ENCODE results near the gene SH3RF1.

DNA sequence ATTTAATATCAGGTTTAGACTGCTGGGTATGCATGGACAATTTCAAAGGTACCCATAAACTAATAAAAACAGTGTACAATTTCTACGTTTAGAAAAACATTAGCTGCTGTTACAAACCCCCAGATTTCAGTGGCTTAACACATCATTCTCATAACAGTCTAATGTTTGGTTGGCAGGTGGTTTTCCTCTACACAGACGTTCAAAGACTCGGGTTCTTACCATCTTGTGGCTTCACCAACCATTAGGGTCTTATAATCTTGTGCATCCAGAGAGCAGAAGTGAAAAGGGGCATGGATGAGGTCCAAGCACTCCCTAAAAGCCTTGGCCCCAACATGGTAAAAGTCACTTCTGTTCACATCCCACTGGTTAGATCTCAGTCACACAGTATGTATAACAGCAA lies 71.6 kb downstream of the SH3RF1 start:
- TF ChIP-seq, protein P1, sequence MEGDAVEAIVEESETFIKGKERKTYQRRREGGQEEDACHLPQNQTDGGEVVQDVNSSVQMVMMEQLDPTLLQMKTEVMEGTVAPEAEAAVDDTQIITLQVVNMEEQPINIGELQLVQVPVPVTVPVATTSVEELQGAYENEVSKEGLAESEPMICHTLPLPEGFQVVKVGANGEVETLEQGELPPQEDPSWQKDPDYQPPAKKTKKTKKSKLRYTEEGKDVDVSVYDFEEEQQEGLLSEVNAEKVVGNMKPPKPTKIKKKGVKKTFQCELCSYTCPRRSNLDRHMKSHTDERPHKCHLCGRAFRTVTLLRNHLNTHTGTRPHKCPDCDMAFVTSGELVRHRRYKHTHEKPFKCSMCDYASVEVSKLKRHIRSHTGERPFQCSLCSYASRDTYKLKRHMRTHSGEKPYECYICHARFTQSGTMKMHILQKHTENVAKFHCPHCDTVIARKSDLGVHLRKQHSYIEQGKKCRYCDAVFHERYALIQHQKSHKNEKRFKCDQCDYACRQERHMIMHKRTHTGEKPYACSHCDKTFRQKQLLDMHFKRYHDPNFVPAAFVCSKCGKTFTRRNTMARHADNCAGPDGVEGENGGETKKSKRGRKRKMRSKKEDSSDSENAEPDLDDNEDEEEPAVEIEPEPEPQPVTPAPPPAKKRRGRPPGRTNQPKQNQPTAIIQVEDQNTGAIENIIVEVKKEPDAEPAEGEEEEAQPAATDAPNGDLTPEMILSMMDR (IDR thresholded peaks at IDR 0.05) = no peak
- no peak for TF ChIP-seq POLR2A (IDR thresholded peaks at IDR 0.05)
